HG02973 (cell line): ENCODE data around the gene FAM163B.

Experiments
- ATAC-seq: cut with Tn5 transposase; IDR thresholded peaks from one replicate; pipeline ENCODE4 v1.9.1; 2021; ENCODE audit warnings: moderate library complexity; ENCODE audit not compliant: unreplicated experiment

Gene FAM163B

DNA sequence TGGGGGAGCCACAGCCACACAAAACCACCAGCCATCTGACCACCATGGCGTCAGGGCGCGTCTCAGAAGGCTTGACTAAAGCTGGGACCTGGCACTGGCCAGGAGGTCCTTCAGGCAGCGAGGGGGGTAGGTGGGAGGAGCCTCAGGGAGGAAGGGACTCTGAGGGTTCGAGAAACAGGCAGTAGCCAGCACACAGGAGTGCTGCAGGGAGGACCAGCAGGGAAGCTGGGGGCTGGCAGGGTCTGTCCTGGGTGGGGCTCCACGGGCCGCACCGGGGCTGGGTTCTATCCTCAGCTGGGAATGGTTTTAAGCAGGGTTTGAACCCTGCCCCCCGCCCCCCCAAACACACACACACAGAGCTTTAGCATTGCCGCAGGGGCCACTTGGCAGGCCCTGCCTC is 7.4 kb downstream of the FAM163B start:
- ATAC-seq: no peak

DNA sequence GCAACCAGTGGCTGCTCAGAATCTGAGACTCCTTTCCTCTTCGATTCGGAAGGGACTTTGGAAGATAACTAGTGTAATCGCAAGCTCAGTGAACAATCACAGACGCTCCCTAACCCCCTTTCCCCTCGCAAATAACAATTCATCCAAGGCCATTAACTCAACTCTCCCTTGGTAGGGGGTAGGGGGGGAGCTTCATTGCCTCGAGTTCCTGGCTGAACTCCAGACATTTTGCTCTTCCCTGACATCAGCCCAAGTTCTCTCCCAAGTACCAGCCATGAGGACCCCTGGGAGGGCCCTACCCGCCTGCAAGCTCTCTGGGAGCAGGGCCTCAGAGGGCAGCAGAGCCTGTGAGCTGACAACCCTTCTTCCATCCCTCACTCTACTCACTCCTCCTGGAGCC is 8.4 kb downstream of the FAM163B start:
- ATAC-seq: no peak

DNA sequence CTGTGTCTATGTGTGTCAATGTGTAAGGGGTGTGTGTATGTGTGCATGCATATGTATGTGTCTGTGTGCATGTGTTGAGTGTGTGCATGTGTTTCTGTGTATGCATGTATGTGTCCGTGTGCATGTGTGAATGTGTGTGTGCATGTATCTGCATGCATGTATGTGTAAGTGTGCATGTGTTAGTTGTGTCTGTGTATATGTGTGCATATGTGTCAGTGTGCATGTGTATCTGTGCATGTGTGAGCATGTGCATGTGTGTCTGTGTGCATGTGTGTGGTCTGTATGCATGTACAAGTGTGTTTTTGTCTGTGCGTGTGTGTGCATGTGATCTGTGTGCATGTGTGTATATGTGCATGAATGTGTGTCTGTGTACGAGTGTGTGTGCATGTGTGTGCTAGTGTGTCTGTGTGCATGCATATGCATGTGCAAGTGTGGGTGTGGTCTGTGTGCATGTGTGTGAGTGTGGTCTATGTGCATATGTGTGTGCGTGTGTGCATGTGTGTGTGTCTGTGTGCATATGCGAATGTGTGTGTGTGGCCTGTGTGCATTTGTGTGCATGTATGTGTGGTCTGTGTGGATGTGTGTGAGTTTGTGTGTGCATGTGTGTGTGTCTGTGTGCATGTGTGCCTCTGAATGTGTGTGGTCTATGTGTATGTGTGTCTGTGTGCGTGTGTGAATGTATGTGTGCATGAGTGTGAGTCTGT is 9.6 kb downstream of the FAM163B start:
- ATAC-seq: no peak

DNA sequence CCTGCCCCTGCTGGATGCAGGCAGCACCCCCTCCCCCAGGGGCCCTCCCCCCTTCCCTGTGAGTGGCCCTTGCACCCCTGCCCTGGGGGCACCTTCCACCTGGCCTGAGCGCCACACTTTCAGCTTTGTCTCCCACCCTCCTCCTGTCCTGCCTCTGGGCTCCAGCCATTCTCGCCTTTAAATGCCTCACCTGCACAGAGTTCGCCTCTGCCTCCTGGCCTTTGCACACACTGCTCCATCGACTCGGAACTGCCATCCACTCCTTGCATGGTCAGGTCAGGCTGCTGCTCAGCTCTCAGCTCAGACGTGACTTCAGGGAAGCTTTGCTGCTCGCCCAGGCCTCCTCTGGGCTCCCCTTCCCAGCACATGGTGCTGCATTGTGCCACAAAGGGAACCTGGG is 10.2 kb downstream of the FAM163B start:
- no peak for ATAC-seq

DNA sequence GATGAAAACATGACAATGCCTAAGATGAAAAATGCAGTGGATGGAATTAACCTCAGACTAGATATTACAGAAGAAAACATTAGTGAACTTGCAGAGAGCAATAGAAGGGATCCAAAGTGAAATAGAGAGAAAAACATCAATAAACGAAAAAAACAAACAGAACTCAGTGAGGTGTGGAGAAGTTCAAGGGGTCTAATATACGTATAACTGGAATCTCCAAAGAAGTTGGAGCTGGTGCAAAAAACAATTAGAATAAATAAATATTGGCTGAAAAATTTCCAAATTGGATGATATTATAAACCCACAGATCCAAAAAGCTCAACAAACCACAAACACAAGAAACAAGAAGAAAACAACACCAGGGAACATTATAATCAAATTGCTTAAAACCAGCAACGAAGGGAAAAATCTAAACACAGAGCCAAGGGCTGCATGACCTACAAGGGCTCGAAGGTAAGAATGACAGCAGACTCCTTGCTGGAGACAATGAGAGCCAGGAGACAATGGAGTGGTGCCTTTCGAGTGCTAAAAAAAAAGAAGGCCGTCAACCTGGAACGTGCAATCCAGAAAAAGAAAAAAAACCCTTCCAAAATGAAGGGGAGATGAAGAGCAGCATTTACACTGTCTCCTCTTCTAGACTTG is 11.8 kb downstream of the FAM163B start:
- no peak for ATAC-seq

DNA sequence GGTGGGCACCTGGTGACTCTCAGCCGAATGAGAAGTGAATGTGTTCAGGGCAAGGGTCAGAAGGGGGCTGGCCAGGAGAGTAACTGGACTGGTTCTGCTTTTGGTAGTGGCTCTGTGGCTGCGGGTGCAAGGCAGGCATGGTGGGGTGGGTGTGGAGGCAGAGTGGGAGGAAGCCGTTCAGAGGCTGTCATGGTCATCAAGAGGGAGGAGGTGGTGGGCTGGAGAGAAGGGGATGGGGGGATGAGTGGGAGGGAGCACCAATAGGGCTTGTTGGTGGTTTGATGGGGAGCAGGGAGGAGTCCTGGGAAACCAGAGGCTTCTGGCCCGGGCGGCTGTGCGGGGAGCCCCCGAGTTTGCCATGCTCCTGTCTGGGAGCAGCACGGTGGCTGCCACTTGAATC is 13.3 kb downstream of the FAM163B start:
- no peak for ATAC-seq

DNA sequence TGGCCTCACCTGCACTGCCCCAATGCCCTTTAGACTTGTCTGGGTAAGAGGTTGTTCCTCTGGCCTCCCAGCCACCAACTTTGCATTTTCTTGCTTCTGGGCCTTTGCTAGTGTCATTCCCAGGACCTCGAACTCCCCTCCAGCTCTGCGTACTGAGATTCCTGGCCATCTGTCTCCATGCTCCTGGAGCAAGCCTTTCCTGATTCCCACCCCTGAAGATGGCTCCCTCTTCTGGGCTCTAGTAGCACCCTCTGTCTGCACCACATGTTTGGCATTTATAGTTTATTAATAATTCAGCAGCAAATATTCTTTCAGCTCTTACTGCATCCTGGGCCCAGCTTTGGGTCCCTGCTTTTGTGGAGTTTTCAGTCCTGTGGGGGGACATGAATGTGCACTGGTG is 14.9 kb downstream of the FAM163B start:
- no peak for ATAC-seq

DNA sequence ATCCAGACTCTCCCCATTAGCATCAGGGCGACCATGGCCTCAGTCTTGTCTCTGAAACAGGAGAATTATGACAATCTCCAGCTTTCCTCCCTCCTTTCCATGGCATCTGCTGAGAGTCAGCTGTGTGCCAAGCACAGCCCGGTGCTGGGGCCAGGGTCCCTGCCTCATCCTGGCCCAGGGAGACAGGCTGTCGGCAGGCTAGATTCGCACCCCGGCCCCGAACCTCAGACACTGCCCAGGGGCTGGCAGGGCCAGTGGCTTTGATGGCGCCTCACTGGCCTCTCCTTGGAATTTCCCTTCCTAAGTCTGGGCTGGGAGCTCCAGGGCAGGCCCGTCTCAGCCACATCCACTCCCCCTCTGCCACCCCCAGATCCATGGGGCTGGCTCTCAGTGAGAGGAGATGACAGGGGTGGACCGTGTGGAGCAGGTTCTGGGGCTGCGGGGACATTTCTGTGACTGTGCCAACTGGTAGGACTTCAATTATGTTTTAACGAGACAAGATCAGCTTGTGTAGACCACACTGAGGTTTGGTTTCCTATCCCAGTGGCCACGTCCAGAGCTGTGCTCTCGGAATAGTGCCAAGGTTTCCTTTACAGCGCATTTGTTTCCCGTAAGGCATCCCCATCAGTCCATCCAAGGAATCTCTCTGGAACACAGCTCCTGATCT is 15.5 kb downstream of the FAM163B start:
- no peak for ATAC-seq

DNA sequence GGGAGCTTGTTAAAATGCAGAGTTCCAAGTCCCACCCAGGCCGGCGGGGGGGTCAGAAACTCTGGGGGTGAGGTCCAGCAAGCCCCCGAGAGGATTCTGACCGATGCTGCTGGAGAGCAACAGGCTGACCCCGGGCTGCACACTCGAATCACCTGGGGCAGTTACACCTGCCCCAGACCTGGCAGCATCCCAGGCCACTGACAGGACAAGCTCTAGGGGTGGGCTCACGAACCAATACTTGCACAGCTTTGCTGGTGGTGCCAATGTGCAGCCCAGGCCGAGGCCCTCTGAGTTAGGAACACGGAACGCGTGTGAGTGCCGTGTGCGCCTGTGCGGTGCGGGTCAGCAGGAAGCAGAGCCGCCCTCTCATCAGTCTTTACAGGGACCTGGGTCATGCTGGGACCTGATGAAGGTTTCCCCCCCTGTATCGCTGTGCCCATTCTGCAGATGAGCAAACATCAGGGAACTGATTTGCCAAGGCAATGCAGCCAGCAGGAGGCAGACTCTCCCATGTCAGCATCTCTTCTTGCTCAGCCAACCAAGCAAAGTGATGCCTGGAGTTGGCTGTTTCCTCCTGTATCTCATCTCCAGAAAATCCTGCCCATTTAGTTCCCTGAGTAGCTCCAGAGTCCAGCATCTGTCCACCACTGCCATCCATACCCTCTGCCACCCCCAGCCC is 16.3 kb downstream of the FAM163B start:
- ATAC-seq: no peak

DNA sequence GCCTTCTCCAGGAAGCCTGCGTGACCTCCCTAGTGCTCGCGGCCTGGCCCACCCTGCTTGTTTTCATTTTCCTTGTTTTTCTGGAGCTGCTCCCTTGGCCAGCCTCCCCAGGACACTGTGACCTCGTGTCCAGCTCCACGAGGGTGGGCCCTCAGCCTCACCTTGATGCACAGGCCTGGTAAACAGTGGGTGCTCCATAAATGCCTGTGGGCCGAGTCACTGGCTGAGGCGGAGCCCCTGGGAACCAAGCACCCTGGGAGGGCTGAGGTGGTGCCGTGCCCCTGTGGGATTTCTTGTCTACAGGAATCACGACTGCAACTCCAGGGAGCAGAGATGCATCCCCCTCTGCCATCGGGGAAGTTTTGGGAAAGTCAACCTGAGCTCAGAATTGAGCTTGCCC is 17.2 kb downstream of the FAM163B start:
- no peak for ATAC-seq

DNA sequence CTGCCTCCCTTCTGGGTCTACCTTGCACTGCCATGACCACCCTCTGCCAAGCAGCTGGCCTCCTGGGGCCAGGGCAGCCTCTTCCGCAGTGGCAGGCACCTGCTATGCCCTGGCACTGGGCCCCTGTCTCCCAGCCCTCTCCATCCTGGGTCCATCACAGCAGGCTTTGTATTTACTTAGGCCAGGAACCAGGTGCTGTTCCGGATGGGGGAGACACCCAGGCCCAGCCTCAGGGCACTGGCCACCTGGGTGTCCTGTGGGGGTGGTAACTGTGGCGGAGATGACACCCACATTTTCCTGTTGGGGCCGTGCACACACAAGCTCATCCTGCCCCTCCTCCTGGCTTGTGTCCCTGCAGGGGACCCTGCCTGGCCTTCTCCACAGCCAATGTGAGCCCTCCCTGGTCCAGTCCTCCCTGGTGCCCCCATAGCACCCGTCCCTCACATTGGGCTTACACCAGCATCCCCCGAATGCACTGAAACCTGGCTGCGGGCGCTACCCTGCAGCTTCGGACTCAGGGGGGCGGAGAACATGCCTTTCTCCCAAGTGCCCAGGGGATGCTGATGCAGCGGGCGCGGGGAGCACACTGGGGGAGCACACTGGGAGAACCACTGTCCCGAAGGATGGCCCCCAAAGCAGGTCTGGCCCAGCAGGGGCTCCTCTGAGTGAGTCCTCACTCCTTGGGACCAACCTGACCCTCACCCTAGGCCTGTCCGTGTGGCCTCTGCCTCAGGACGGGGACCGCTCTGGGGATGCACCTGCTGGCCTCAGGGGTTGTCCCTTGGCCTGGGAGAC is 17.9 kb downstream of the FAM163B start:
- ATAC-seq: no peak

DNA sequence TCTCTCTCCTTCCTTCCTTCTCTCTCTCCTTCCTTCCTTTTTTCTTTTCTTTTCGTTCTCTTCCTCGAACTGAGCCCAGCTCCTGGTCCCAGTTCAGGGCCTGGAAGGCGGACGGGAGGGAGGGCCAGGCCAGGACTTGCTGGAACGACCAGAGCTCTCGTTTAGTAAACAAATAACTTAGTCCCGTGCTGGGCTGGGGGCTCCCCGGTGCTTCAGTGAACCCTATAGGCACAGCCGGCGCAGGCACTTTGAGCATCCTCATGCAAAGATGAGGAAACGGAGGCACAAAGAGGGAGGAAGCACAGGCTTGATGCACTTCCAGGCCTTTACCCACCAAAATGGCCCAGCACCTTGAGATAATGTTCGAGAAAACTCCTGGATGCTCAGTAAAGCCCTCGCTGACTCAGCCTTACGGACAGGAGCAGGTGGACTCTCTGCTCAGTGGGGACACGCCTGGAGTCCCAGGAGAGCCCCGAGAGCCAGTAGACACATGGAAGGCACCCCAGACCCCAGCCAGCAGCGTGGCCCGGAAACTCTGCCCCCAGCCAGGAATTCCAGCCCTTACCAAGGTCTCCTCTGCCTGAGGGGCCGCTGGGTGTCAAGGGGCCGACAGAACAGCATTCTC is 18.8 kb downstream of the FAM163B start:
- ATAC-seq: no peak

DNA sequence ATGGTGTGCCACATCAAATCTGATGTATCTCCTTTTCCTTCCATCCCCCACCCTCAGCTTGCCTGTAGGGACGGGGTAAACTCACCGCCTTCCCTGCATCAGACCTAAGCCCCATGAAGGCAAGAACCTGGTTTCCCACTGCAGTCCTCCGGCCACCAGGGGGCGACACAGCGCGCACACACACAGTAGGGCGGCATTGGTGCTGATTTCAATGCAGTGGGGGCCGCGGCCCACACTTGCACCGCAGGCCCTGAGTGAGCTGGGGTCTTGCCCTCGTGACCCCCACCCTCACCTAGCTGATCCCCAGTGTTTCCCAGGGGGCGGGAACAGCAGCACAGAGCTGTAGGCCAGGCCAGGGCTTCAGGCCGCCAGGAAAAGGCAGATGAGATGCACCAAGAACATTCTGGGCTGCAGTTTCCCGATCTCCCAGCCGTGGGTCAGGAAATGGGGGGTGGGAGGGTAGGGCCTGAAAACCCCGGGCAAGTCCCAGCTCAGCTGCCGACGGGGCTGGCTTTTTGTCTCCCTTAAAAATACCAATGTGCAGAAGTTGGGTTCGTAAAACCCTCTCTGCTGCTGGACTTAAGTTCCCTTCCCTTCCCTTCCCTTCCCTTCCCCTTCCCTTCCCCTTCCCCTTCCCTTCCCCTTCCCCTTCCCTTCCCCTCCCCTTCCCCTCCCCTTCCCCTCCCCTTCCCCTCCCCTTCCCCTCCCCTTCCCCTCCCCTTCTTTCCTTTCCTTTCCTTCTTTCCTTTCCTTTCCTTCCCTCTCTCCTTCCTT is 19.5 kb downstream of the FAM163B start:
- no peak for ATAC-seq

DNA sequence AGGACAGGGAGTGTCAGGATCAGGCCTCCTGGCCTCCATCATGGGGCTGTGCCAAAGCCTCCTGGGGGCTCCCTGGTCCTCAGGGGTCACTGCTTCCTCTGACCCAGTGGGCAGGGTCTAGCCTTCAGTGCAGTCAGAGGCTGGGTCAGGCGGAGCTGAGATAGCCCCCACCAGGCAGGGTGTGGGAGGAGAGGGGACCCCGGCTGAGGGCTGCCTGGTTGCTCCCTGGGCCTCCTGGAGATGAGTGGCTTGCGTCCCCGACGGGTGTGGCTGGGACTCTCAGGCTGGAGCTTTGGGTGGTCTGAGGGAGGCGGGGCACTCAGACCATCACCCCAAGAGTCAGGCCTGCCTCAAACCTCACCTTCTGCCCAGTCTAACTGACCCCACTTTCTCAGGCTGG is 21.7 kb downstream of the FAM163B start:
- no peak for ATAC-seq

DNA sequence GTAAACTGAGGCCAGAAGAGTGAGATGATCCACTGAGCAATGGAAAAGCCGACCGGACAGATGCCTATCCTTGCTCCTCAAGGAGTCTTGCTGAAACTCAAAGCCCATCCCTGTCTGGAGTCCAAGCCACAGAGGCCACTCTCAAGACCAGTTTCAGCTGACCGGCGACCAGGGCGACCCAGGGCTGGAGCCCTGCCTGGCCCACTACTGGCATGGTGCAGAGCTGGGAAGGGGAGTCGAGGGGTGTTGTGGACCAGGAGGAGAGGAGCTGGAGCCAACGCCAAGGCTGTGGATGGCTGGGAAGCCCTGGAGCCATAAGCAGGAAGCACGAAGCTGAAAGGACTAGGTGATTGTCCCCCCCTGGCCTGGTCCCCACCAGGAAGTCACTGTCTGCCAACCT is 22.1 kb downstream of the FAM163B start:
- ATAC-seq: no peak

DNA sequence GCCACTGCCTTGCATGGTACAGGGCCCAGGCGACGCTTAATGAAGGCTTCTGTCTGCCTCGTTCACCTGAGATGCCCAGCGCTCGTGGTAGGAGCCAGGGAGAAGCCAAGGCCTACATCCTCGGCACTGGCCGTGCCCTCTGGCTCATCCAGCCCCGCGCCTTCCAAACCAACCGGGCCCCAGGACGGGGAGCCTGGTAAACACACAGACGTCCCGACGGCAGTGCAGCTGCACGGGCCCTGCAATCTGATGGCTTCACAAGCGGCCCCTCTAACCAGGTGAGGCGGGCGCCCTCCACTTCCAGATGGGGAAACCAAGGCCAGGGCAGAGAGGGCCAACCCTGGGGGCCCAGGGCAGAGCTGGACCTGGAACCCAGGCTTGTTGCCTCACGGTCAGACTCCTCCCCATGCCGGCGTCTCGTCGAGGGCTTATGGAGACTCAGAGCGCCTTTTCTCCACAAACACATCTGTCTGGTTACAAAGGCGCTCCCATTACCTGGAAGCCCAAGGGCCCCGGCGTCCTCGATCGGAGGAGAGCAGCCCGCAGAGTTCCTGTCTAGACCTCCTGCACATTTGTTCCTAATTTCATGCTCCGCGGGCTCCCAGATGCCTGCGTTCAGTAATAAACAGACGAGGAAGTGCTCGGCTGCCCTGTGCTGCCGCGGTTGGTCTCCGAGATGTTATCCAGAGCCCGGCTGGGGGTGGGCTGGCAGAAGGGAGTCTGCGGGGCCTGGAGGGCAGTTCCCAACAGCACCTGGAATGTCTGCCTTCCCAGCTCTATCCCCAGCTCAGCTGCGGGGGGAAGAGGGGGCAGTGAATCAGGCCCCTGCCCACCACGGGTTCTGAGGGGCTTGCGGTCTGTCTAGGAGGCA is 23.5 kb downstream of the FAM163B start:
- no peak for ATAC-seq

DNA sequence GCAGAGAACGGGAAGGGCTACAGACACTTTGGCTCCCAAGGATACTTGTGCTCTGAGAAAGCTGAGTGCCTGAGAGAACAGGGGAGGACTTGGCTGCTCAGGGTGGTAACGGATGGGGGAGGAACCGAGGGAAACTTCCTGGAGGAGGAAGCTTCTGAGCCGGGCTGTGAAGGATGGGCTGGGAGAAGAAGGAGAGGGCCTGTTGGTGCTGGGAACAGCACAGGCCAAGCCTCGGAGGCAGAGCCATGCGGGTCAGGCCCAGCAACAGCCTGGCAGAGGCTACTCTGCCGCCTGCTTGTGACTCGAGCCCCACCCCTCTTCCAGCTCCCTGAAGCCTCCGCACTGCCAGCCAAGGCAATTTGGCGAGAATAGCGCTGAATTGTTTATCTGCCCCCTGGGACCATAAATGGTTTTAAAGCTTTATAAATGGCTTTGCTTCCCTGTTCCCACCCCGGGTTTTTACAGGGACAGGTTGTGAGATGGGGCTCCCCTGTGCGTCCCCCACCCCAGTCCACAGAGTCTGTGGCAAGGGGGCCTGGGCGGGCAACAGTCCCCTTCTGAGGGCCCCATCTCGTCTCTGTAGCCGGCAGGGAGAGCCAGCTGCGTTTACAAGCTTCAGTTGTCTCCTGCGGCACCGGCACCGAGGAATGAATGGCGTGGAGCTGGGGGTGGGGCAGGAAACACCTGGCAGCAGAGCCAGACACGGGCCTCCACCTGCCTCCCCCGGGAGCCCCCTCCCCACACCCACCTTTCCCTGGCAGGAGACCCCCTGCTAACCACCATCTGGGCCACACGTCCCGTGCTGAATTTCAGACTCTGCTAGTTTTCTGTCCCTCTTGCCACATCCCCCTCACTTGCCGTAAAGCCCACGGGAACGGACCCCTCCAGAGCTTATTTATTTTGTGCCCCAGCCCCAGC is 24.4 kb downstream of the FAM163B start:
- ATAC-seq: no peak

DNA sequence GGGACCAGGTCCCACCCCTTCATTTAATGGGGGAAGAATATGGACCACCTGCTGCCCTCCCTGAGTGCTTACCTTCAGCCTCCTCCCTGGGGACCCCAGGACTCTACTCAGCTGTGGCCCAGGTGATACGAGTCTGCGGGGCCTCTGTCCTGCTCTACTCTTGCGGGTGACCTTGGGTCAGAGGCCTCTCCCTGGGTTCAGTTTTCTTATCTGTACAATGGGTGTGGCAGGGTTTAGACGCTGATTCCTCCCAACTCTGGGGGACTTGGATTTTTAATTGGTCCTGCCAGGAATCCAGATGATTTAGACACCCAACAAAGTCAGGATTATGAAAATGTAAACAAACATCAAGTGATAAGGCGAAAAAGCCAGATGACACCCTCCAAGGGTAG is 25.0 kb downstream of the FAM163B start:
- ATAC-seq: no peak
